Nucleus accumbens (tissue), 56 donors: ENCODE results near the gene TCERG1L.
"Not testable (repeated sequence)": the region's sequence is repeated elsewhere in the genome, so short reads cannot be mapped to it uniquely, and the experiment has no call there.

Experiments used
- DNase-seq, 56 donors: peaks; one replicate each; lab custom pipeline; 2025; lab: John Stamatoyannopoulos, UW

The TCERG1L gene

GRCh38 chr10:131196176-131196885 lies 115.2 kb downstream of the TCERG1L start:
- no peak for DNase-seq

GRCh38 chr10:131195558-131196159 lies 115.9 kb downstream of the TCERG1L start:
- DNase-seq, result no peak

- no peak for DNase-seq
Observed at GRCh38 chr10:131195116-131195515, 116.4 kb downstream of the TCERG1L start.

GRCh38 chr10:131193923-131194322 lies 117.6 kb downstream of the TCERG1L start:
- DNase-seq, result no peak

- DNase-seq, result no peak
Observed at GRCh38 chr10:131188494-131188893, 123.0 kb downstream of the TCERG1L start.

- peak in 5 of 56 donors; percentile 11 to 30 (median 18) for DNase-seq
Observed at GRCh38 chr10:131187926-131188325, 123.6 kb downstream of the TCERG1L start.

- DNase-seq, result no peak
Observed at GRCh38 chr10:131187274-131187673, 124.2 kb downstream of the TCERG1L start.

GRCh38 chr10:131186547-131187253 lies 124.8 kb downstream of the TCERG1L start:
- DNase-seq, result no peak

GRCh38 chr10:131184503-131184902 lies 127.0 kb downstream of the TCERG1L start:
- DNase-seq, result no peak

- no peak for DNase-seq
Observed at GRCh38 chr10:131183546-131184045, 127.9 kb downstream of the TCERG1L start.

GRCh38 chr10:131181456-131181855 lies 130.1 kb downstream of the TCERG1L start:
- no peak for DNase-seq

- DNase-seq, result no peak
Observed at GRCh38 chr10:131180740-131181415, 130.6 kb downstream of the TCERG1L start.

GRCh38 chr10:131180086-131180485 lies 131.4 kb downstream of the TCERG1L start:
- no peak for DNase-seq

GRCh38 chr10:131179361-131179760 lies 132.2 kb downstream of the TCERG1L start:
- DNase-seq, result no peak

- no peak for DNase-seq
Observed at GRCh38 chr10:131178521-131179331, 132.8 kb downstream of the TCERG1L start.

- DNase-seq, result no peak
Observed at GRCh38 chr10:131177431-131178327, 133.8 kb downstream of the TCERG1L start.

GRCh38 chr10:131176907-131177306 lies 134.6 kb downstream of the TCERG1L start:
- no peak for DNase-seq

- not testable (repeated sequence) for DNase-seq
Observed at GRCh38 chr10:131176324-131176723, 135.2 kb downstream of the TCERG1L start.

- DNase-seq, result peak in 2 of 56 donors; percentile 8 to 10
Observed at GRCh38 chr10:131175891-131176290, 135.6 kb downstream of the TCERG1L start.
